ENCODE measurements around the gene THRAP3. TPM values are rescaled to one million over a fixed set of nuclear protein-coding genes. Genes with fewer than 3 reads are reported as not detected.

The THRAP3 gene
- total and polyA plus RNA-seq, 5 donors = 32.6 to 85.5 (median 75.5) TPM

DNA sequence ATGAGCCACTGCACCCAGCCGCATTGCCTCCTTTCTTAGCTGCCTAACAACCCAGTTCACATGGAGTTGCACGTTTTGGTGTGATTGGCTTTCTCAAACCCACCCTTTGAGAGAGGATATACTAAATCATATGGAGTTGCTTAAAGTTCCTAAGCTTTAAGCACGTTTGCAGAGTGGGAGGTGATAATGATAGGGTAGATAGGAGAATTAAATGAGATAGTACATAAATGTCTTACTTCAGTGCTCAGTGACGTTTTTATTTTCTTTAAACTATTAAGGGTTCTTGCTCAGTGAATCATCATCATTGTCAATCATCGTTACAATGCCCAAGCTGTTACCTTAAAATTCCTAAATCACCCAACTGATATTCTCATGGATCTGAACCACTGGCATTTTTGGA, 79.0 kb downstream of the THRAP3 start:
- DNase-seq = no peak
- Histone ChIP-seq H3K9me3 (ENCODE audit: control insufficient read depth, low read length) (no peaks in the 10 kb centered on the region), H3K27ac (ENCODE audit: low read length) (no peak overlapping the region), H3K4me1 (ENCODE audit: control insufficient read depth, insufficient read depth, low read length) (peaks cover 4% of the 10 kb centered on the region), H3K4me3 (ENCODE audit: low read length) (no peak overlapping the region), H3K27me3 (ENCODE audit: control insufficient read depth, insufficient read depth) (no peaks in the 10 kb centered on the region)
- intact Hi-C loops (cut with DNase I) = no loop called here
- 68% methylated on average over 5 of the region's 5 CpGs for WGBS
- no peak for ATAC-seq

DNA sequence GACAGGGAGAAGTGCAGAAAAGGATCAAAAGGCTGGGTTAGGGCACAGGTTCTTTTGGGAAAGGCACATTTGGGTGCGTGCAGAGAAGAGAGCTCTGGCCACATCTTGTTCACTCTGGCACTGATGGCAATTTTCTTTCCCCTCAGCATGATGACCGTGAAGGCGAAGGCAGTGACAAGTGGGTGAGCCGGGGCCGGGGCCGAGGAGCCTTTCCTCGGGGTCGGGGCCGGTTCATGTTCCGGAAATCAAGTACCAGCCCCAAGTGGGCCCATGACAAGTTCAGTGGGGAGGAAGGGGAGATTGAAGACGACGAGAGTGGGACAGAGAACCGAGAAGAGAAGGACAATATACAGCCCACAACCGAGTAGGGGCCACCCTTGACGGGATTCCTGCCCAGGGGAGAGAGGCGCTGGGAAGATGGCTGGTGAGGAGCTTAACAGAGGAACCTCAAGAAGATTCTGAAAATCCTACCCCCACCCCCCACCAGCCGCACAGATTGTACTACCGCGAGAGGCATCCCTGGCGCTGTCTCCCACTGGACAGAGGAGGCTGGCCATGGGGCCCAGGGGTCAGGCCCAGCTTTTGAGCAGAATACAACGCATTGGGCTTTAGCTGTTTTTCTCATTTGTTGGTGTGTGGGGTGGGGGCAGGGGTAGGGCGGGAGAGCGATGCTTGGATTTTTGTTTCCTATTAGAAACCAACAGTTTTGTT, 79.6 kb downstream of the THRAP3 start:
- ATAC-seq (no peak), DNase-seq (no peak)
- H3K27ac ChIP-seq (ENCODE audit: low read length) = no peak overlapping the region
- 90% methylated on average over 23 of the region's 23 CpGs for WGBS
- intact Hi-C loops (cut with DNase I) = no loop called here
- H3K27me3 ChIP-seq (ENCODE audit: control insufficient read depth, insufficient read depth) = no peaks in the 10 kb centered on the region
- peaks cover 4% of the 10 kb centered on the region for H3K4me1 ChIP-seq (ENCODE audit: control insufficient read depth, insufficient read depth, low read length)
- H3K4me3 ChIP-seq (ENCODE audit: low read length) = no peak overlapping the region
- H3K9me3 ChIP-seq (ENCODE audit: control insufficient read depth, low read length) = no peaks in the 10 kb centered on the region

DNA sequence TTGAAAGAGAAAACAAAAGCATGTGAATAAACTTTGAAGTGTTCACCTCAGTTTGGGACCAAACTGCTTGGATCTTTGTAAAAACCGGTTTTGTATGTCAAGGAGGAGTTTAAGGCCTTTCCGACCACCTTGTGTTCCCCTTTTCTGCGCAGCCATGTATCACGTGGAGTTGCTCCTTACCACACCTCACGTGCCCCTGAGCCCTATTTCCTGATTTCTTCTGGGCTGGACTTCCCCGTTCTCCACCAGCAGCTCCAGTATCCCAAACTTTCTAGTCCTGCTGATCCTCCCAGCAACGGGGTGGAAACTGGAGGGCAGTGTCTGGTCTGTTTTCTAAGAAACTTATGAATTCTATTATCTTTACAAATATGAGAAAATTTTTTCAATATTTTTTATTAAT, 80.3 kb downstream of the THRAP3 start:
- 76% methylated on average over 7 of the region's 7 CpGs for WGBS
- ATAC-seq (no peak), DNase-seq (no peak)
- intact Hi-C loops (cut with DNase I) = no loop called here
- Histone ChIP-seq H3K27me3 (ENCODE audit: control insufficient read depth, insufficient read depth) (no peaks in the 10 kb centered on the region), H3K4me1 (ENCODE audit: control insufficient read depth, insufficient read depth, low read length) (peaks cover 4% of the 10 kb centered on the region), H3K27ac (ENCODE audit: low read length) (no peak overlapping the region), H3K9me3 (ENCODE audit: control insufficient read depth, low read length) (no peaks in the 10 kb centered on the region), H3K4me3 (ENCODE audit: low read length) (no peak overlapping the region)

DNA sequence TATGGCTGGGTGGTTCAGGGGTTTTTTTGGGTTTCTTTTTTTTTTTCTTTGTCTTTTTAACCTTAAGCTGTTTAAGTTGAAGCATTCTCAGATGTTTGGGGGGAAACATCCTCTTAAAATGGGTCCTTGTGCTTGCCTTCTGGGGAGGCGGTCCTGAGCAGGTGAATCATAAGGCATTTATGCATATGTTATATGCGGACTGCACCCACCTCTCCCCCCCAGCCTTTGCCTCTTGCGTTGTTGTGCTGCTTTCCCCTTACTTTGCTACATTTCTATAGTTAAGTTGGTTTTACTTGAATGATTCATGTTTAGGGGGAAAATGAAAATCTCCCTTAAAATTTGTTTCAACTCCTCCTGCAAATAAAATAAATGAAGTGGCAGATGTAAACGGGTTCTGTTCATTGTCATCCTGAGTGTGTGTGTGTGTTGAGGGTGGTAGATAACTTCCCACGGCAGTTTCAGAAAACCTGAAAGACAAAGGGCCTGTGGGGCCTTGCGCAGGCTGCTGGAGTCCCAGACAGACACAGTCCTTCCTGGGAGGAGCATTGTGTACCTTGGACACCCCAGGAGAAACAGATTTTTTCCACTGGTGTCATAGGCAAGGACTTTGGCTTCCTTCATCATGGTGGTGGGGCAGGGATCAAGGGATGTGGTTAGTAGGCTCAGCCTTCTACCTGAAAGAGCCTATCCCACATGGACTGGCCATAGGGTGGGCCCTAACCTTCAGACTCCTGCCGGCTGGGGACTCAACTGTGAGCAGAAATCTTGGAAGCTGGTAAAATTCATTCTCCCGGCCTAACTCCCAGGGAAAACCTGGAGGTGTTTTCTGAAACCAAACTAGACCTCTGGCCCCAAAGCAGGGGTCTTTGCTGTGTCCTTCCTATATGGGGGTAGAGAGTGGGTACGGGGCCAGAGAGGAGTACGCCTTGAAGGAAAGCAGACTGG, 81.0 kb downstream of the THRAP3 start:
- intact Hi-C loops (cut with DNase I) = no loop called here
- H3K4me3 ChIP-seq (ENCODE audit: low read length) = no peak overlapping the region

DNA sequence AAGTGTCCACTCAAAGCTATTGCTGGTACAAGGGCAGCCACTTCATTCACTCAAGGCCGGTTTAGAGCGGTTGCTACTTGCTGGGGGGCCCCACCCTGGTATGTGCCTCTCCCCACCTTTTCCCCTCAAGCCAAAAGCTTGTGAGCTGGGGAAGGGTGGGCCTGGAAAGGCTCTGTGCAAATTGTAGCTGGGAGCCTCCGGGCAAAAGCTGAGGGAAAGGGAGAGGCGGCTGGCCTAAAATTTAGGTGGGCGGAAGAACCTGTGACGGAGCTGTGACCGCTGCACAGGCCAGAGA, 81.6 kb downstream of the THRAP3 start:
- Histone ChIP-seq H3K9me3 (ENCODE audit: control insufficient read depth, low read length) (no peaks in the 10 kb centered on the region), H3K27ac (ENCODE audit: low read length) (no peak overlapping the region), H3K4me1 (ENCODE audit: control insufficient read depth, insufficient read depth, low read length) (peaks cover 4% of the 10 kb centered on the region), H3K4me3 (ENCODE audit: low read length) (no peak overlapping the region), H3K27me3 (ENCODE audit: control insufficient read depth, insufficient read depth) (no peaks in the 10 kb centered on the region)
- 66% methylated on average over 7 of the region's 7 CpGs for WGBS
- intact Hi-C loops (cut with DNase I) = no loop called here
- DNase-seq (no peak), ATAC-seq (peak in 1 of 2 donors; percentile 3)

More for the DNA sequence above, 81.0 kb downstream of the THRAP3 start:
- H3K27me3 ChIP-seq (ENCODE audit: control insufficient read depth, insufficient read depth) = no peaks in the 10 kb centered on the region
- no peak overlapping the region for H3K27ac ChIP-seq (ENCODE audit: low read length)
- peaks cover 4% of the 10 kb centered on the region for H3K4me1 ChIP-seq (ENCODE audit: control insufficient read depth, insufficient read depth, low read length)
- no peaks in the 10 kb centered on the region for H3K9me3 ChIP-seq (ENCODE audit: control insufficient read depth, low read length)
- ATAC-seq = peak in 1 of 2 donors; percentile 5
- DNase-seq = no peak
- 78% methylated on average over 10 of the region's 10 CpGs for WGBS

DNA sequence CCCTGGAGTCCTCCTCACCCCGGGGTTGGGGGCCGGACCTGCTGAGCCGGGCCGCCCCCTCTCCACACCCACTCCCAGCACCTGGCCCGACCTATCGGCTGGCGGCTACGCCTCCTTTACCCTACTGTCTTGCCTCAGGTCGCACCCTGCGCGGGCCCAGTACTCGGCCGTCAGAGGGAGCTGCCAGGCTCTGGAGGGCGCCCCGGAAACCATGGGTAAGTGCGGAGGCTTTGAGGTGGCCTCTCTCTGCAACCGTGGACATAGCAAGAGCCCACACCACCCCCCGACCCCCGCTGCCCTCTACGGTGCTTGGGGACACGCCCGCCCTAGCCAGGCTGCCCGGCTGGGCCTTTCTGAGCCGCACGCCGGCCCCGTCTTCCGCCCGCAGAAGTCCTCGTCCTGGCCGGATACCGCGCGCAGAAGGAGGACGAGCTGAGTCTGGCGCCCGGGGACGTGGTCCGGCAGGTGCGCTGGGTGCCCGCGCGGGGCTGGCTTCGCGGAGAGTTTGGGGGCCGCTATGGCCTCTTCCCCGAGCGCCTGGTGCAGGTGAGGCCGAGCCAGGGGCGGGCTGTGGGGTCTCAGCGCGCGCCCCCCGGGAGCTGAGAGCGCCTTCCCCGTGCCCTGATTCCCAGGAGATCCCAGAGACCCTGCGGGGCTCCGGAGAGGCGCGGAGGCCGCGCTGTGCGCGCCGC, 82.1 kb downstream of the THRAP3 start, which contains the start of gene SH3D21:
Gene SH3D21 (plus strand): TSS at position 159 of the 692 bp plus-strand sequence. CDS start 53 bp downstream, at position 212.
- intact Hi-C loops (cut with DNase I) = no loop called here
- peak; percentile 66 to 70 for ATAC-seq
- WGBS = 3% methylated on average over 65 of the region's 65 CpGs
- Histone ChIP-seq H3K27ac (ENCODE audit: low read length) (peak within 1 kb of the TSS; percentile 42), H3K9me3 (ENCODE audit: control insufficient read depth, low read length) (no peaks in the 10 kb centered on the region), H3K4me3 (ENCODE audit: low read length) (peak within 1 kb of the TSS; percentile 67), H3K4me1 (ENCODE audit: control insufficient read depth, insufficient read depth, low read length) (peaks cover 4% of the 10 kb centered on the region), H3K27me3 (ENCODE audit: control insufficient read depth, insufficient read depth) (no peaks in the 10 kb centered on the region)
- peak; percentile 51 to 84 (median 81) for DNase-seq

DNA sequence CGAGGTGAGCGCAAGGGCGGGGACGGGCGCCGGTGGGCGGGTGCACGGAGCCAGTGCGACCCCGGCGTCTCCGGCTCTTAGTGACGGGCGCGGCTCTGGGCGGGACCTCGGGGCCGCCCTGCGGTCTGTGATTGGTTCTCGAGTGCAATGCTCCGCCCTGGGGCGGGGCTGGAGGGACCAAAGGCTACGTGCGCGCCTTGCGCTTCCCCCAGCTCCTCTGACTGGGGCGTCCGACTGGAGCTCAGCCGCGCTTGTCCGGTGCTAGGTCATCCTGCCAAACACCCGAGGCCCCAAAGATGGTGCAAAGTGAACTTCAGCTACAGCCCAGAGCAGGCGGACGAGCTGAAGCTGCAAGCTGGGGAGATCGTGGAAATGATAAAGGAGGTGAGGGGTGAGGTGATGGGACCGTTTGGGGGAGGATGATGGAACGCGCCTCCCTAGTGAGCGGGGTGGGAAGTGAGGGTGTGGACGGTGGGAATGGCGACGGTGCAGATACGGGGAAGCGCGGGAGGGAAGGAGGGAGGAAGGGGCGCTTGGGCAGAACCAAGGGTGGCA, 82.7 kb downstream of the THRAP3 start:
- Histone ChIP-seq H3K27me3 (ENCODE audit: control insufficient read depth, insufficient read depth) (no peaks in the 10 kb centered on the region), H3K27ac (ENCODE audit: low read length) (no peak overlapping the region), H3K4me1 (ENCODE audit: control insufficient read depth, insufficient read depth, low read length) (peaks cover 4% of the 10 kb centered on the region), H3K9me3 (ENCODE audit: control insufficient read depth, low read length) (no peaks in the 10 kb centered on the region), H3K4me3 (ENCODE audit: low read length) (peak overlapping the region; percentile 67)
- ATAC-seq (peak; percentile 97 to 98), DNase-seq (peak; percentile 94 to 98 (median 97))
- 1% methylated on average over 46 of the region's 46 CpGs for WGBS
- intact Hi-C loops (cut with DNase I) = no loop called here

DNA sequence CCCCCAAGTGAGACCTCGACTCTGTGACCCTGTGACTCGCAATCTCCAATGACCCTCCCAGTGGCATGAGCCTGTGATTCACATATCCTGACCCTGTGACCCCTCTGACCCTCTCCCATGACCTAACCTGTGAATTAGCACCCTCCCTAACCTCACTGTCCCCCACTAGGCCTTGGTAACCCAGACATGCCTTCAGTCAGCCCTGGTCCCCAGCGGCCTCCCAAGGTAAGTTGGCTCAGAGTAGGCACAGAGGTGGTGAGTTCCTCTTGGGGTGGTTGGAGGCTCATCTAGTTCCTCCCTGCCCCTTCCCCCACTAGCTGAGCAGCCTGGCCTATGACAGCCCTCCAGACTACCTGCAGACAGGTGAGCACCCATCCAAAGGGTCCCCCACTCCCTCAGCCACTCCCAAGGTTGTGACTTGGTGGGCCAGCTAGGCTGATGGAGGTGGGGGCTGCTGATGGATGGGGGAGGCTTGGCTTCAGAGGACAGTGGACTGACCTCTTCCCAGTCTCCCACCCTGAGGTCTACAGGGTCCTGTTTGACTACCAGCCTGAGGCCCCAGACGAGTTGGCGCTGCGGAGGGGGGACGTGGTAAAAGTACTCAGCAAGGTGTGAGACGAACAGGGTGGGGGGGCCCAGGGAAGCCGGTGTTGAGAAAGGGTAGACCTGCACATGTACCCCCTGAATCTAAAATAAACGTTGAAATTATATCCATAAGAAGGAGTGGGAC, 83.5 kb downstream of the THRAP3 start:
- intact Hi-C loops (cut with DNase I) = no loop called here
- ATAC-seq = no peak

DNA sequence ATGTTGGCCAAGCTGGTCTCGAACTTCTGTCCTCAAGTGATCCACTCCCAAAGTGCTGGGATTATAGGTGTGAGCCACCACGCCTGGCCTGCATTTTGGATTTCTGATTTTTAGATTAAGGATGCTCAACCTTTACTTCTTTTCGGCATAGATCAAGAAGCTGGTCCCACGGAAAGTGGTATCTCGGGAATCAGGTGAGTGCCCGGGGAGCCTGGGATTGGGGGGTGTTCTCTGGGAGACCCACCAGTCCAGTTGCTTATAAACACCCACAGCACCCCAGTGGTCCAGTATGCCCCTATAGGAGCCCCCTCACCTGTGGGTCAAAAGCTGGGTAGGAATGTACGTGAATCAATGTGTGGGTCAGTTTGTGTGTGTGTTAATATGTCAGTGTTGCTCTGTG, 85.2 kb downstream of the THRAP3 start:
- 94% methylated on average over 7 of the region's 7 CpGs for WGBS
- intact Hi-C loops (cut with DNase I) = no loop called here
- DNase-seq (no peak), ATAC-seq (no peak)
- no peak overlapping the region for H3K4me3 ChIP-seq (ENCODE audit: low read length)
- peaks cover 4% of the 10 kb centered on the region for H3K4me1 ChIP-seq (ENCODE audit: control insufficient read depth, insufficient read depth, low read length)
- no peaks in the 10 kb centered on the region for H3K27me3 ChIP-seq (ENCODE audit: control insufficient read depth, insufficient read depth)
- H3K27ac ChIP-seq (ENCODE audit: low read length) = no peak overlapping the region
- no peaks in the 10 kb centered on the region for H3K9me3 ChIP-seq (ENCODE audit: control insufficient read depth, low read length)

More for the DNA sequence above, 83.5 kb downstream of the THRAP3 start:
- 81% methylated on average over 10 of the region's 10 CpGs for WGBS
- Histone ChIP-seq H3K27me3 (ENCODE audit: control insufficient read depth, insufficient read depth) (no peaks in the 10 kb centered on the region), H3K27ac (ENCODE audit: low read length) (no peak overlapping the region), H3K9me3 (ENCODE audit: control insufficient read depth, low read length) (no peaks in the 10 kb centered on the region), H3K4me1 (ENCODE audit: control insufficient read depth, insufficient read depth, low read length) (peaks cover 4% of the 10 kb centered on the region), H3K4me3 (ENCODE audit: low read length) (no peak overlapping the region)
- peak in 2 of 3 donors; percentile 60 to 65 for DNase-seq

DNA sequence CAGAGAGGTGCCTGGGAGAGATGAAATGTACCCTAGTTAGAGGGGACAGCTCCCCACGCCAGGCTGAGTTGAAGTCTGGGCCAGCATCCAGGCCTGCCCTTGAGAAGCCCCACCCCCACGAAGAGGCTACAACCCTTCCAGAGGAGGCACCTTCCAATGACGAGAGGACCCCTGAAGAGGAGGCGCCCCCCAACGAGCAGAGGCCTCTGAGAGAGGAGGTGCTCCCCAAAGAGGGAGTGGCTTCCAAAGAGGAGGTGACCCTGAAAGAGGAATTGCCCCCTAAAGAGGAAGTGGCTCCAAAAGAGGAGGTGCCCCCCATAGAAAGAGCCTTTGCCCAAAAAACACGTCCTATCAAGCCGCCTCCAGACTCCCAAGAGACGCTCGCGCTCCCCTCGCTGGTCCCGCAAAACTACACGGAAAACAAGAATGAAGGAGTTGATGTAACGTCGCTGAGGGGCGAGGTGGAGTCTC, 96.1 kb downstream of the THRAP3 start:
- Histone ChIP-seq H3K4me3 (ENCODE audit: low read length) (peak overlapping the region; percentile 18), H3K4me1 (ENCODE audit: control insufficient read depth, insufficient read depth, low read length) (peaks cover 2% of the 10 kb centered on the region), H3K9me3 (ENCODE audit: control insufficient read depth, low read length) (no peaks in the 10 kb centered on the region), H3K27ac (ENCODE audit: low read length) (no peak overlapping the region), H3K27me3 (ENCODE audit: control insufficient read depth, insufficient read depth) (no peaks in the 10 kb centered on the region)
- no peak for ATAC-seq
- WGBS = 50% methylated on average over 16 of the region's 16 CpGs
- DNase-seq = peak in 1 of 3 donors; percentile 71
- intact Hi-C loops (cut with DNase I) = no loop called here

All from right cardiac atrium (tissue), 5 donors.